Endothelial cell (in vitro differentiated cells): ENCODE results near the gene SIMC1. TPM values are rescaled to one million over a fixed set of nuclear protein-coding genes. Genes with fewer than 3 reads are reported as not detected.
A peak's percentile ranks its signal among the peaks of the same experiment; 100 is the strongest.
"Not testable (repeated sequence)": the region's sequence is repeated elsewhere in the genome, so short reads cannot be mapped to it uniquely, and the experiment has no call there.

ENCODE experiments used
- DNase-seq: peaks from one replicate; pipeline ENCODE4 v3.0.0; 2021; ENCODE audit warnings: low spot score
- H3K27ac Mint-ChIP-seq: one replicate; pipeline ENCODE4 v1.8.0; 2021; ENCODE audit warnings: mixed read lengths, inconsistent platforms; ENCODE audit not compliant: unreplicated experiment
- H3K27me3 Mint-ChIP-seq: one replicate; pipeline ENCODE4 v1.8.0; 2021; ENCODE audit warnings: mild to moderate bottlenecking, moderate library complexity, mixed read lengths, inconsistent platforms; ENCODE audit not compliant: unreplicated experiment
- H3K36me3 Mint-ChIP-seq: one replicate; pipeline ENCODE4 v1.8.0; 2021; ENCODE audit warnings: mild to moderate bottlenecking, low read depth, mixed read lengths, inconsistent platforms; ENCODE audit not compliant: unreplicated experiment
- H3K4me1 Mint-ChIP-seq: one replicate; pipeline ENCODE4 v1.8.0; 2021; ENCODE audit warnings: mild to moderate bottlenecking, mixed read lengths, inconsistent platforms; ENCODE audit not compliant: unreplicated experiment
- H3K4me3 Mint-ChIP-seq: one replicate; pipeline ENCODE4 v1.8.0; 2021; ENCODE audit warnings: mild to moderate bottlenecking, mixed read lengths, inconsistent platforms; ENCODE audit not compliant: unreplicated experiment
- H3K9me3 Mint-ChIP-seq: one replicate; pipeline ENCODE4 v1.8.0; 2021; ENCODE audit warnings: mixed read lengths, inconsistent platforms; ENCODE audit not compliant: unreplicated experiment
- total RNA-seq: library from RNA; stranded (reverse); fragmentation: NEBNext Ultra II Directional; extraction: Animal tissue kit (Norgen Biotek cat#: 25700); gene quantifications from one replicate; pipeline ENCODE4 v1.2.1, GENCODE V29; 2021; ENCODE audit not compliant: unreplicated experiment
- TF ChIP-seq, protein P1 (sequence below): fragments of 200-600 bp; sonication (generic); IDR thresholded peaks from one replicate; pipeline ENCODE4 v1.5.0; 2021; ENCODE audit warnings: antibody characterized with exemption; ENCODE audit not compliant: unreplicated experiment

The SIMC1 gene
- total RNA-seq, 1 donor from 2014 or later: 17.5 TPM

DNA sequence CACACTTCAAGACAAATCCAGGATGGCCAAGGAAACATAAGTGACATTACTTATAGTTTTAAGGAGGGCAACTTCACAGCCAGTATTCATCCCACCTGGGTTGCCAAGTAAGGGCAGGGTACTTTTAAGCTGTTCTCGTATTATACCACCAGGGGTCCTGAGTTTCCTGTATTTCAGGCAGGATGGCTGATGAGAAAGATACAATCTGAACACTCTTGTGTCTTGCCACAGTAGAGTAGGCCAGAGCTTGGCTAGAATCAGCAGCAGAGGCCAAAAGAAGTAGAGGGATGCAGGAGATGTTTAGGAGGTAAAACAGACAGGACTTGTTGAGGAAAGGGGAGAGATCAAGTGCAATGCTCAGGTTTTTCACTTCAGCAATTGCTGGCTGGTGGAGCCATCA, 3.1 kb upstream of the SIMC1 start:
- H3K27me3 Mint-ChIP-seq, H3K4me1 Mint-ChIP-seq, H3K4me3 Mint-ChIP-seq, H3K36me3 Mint-ChIP-seq, H3K9me3 Mint-ChIP-seq, H3K27ac Mint-ChIP-seq: not testable (repeated sequence)
- DNase-seq: peak; percentile 15
- TF ChIP-seq, protein P1, sequence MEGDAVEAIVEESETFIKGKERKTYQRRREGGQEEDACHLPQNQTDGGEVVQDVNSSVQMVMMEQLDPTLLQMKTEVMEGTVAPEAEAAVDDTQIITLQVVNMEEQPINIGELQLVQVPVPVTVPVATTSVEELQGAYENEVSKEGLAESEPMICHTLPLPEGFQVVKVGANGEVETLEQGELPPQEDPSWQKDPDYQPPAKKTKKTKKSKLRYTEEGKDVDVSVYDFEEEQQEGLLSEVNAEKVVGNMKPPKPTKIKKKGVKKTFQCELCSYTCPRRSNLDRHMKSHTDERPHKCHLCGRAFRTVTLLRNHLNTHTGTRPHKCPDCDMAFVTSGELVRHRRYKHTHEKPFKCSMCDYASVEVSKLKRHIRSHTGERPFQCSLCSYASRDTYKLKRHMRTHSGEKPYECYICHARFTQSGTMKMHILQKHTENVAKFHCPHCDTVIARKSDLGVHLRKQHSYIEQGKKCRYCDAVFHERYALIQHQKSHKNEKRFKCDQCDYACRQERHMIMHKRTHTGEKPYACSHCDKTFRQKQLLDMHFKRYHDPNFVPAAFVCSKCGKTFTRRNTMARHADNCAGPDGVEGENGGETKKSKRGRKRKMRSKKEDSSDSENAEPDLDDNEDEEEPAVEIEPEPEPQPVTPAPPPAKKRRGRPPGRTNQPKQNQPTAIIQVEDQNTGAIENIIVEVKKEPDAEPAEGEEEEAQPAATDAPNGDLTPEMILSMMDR: peak; percentile 48

DNA sequence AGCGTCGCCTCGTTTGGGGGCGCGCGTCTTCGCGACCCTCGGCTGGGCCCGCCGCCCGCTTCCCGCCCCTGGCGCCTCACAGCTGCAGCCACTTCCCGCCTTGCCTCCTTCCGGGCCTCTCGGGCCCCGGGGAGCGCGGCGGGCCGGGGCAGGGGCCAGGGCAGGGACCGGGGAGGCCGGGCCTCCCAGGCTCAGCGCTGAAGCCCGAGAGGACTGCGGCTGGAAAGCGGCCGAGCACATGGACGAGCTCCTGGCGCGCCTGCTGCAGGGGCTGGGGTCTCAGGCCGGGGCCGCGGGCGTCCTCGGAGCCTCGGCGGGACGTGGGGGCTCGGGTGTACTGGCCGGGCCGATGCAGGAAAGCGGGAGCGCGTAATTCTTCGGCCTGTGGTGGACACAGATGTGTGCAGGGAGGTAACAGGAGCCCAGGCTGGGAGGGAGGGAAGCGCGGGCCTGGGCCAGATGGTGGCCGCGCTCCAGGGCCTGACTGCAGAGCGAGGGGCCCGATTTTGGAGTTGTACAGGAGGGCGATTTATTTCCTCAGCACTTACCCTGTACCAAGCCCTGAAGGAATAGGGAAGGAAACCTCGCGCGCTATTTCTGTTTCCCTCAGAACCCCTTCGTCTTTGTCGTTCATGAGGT, 540 bp downstream of the SIMC1 start:
- not testable (repeated sequence) for H3K4me1 Mint-ChIP-seq, H3K4me3 Mint-ChIP-seq, H3K27ac Mint-ChIP-seq, DNase-seq, H3K27me3 Mint-ChIP-seq, H3K36me3 Mint-ChIP-seq, H3K9me3 Mint-ChIP-seq

DNA sequence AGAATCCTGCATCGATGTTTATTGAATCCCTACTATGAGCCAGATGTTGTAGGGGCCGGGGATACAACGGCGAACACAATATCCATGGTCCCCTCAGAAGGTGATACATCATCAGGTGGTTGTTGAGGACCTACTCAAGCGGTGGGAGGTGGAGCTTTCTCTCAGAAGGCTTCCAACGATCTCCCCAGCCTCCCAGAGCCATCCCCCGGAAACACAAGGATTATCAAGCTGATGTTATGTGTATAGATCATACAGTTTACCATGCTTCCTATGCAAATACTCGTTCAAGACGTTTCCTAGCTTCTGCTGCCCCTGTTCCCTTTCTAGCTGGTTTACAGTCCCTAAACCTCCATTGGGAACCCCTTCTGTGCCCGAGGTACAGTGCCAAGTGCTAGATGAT, 1.1 kb downstream of the SIMC1 start:
- H3K36me3 Mint-ChIP-seq, DNase-seq, H3K4me3 Mint-ChIP-seq, H3K9me3 Mint-ChIP-seq, H3K27me3 Mint-ChIP-seq, H3K4me1 Mint-ChIP-seq, H3K27ac Mint-ChIP-seq: not testable (repeated sequence)

DNA sequence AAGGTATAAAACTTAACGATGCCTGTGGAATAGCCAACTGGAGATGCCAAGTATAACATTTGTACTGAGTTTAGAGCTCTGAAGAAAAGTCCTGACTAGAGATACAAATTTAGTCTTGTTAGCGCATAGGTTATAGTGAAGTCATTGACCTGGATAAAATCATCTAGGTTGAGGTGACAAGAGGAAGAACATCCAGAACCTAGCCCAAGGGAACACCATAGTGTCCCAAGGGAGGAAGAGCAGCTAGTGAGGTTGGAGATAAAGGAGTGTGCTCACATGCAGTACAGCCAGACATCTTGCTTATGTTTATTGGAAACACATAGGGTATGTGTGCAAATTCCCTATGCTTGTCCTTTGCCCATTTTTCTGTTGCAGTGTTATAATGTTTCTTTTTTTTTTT, 6.1 kb downstream of the SIMC1 start:
- not testable (repeated sequence) for H3K27ac Mint-ChIP-seq, H3K4me3 Mint-ChIP-seq, H3K36me3 Mint-ChIP-seq, H3K27me3 Mint-ChIP-seq, DNase-seq, H3K9me3 Mint-ChIP-seq, H3K4me1 Mint-ChIP-seq

- not testable (repeated sequence) for DNase-seq, H3K4me3 Mint-ChIP-seq, H3K9me3 Mint-ChIP-seq, H3K27me3 Mint-ChIP-seq, H3K27ac Mint-ChIP-seq, H3K36me3 Mint-ChIP-seq, H3K4me1 Mint-ChIP-seq
These were observed 6.8 kb downstream of the SIMC1 start for GRCh38 chr5:176245074-176245473.

GRCh38 chr5:176245489-176245888, 7.3 kb downstream of the SIMC1 start:
- not testable (repeated sequence) for H3K4me1 Mint-ChIP-seq, H3K9me3 Mint-ChIP-seq, H3K27ac Mint-ChIP-seq, H3K36me3 Mint-ChIP-seq, H3K4me3 Mint-ChIP-seq, DNase-seq, H3K27me3 Mint-ChIP-seq

DNA sequence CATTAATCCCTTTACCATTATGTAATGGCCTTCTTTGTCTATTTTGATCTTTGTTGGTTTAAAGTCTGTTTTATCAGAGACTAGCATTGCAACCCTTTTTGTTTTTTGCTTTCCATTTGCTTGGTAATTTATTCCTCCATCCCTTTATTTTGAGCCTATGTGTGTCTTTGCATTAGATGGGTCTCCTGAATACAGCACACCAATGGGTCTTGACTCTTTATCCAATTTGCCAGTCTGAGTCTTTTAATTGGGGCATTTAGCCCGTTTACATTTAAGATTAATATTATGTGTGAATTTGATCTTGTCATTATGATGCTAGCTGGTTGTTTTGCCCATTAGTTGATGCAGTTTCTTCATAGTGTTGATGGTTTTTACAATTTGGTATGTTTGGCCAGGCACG, 12.5 kb downstream of the SIMC1 start:
- not testable (repeated sequence) for H3K4me3 Mint-ChIP-seq

GRCh38 chr5:176252171-176252570, 13.9 kb downstream of the SIMC1 start:
- not testable (repeated sequence) for H3K4me3 Mint-ChIP-seq, H3K27me3 Mint-ChIP-seq, H3K27ac Mint-ChIP-seq

More for the DNA sequence above, 12.5 kb downstream of the SIMC1 start:
- H3K27ac Mint-ChIP-seq, H3K27me3 Mint-ChIP-seq, DNase-seq, H3K9me3 Mint-ChIP-seq, H3K4me1 Mint-ChIP-seq, H3K36me3 Mint-ChIP-seq: not testable (repeated sequence)

DNA sequence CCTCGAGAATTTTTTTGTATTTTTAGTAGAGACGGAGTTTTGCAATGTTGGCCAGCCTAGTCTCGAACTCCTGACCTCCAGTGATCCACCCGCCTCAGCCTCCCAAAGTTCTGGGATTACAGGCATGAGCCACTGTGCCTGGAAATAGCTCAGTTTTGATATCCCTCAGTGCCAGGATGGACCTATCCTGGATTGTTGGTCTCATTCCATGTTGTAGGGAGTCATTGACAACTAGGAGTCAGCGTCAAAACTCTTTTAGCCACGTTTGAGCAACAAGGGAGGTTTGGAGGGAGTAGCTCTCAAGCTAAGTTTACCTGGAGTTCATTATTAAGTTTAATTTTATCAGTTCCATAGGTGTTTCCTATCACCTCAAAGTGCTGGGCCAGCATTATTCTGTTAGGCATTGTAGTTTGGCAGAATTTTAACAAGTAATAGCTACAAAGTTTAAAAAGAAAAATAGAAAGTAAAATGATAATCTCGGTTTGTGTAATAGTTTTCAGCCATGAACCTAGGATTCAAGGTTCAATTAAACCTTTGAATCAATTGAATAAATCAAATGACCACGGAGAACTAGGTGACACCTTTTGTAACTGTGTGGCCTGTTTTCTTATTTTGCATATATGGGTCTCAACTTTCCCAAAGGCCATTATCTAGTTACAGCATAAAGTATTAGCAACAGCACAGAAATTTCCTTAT, 15.3 kb downstream of the SIMC1 start:
- not testable (repeated sequence) for H3K4me3 Mint-ChIP-seq, H3K36me3 Mint-ChIP-seq, H3K9me3 Mint-ChIP-seq, H3K4me1 Mint-ChIP-seq, H3K27ac Mint-ChIP-seq, H3K27me3 Mint-ChIP-seq, DNase-seq

More at GRCh38 chr5:176252171-176252570, 13.9 kb downstream of the SIMC1 start:
- H3K9me3 Mint-ChIP-seq, H3K4me1 Mint-ChIP-seq, DNase-seq, H3K36me3 Mint-ChIP-seq: not testable (repeated sequence)

DNA sequence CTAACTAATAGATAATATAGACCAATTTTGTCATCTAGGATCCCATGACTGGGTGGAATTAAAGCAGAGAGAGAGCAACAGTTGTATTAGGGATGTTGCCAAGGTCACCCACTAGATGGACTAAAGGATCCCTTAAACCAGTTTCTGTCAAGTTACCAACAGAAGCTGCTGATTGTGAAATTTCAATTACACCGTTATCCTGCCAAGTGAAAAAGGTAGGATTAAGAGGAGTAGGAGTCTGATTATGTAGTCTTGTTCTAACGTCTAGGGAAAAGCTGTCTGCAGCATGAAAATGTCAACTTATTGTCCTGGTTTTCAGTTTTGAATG, 15.8 kb downstream of the SIMC1 start:
- not testable (repeated sequence) for H3K27me3 Mint-ChIP-seq, H3K4me1 Mint-ChIP-seq, H3K4me3 Mint-ChIP-seq, H3K27ac Mint-ChIP-seq, DNase-seq, H3K9me3 Mint-ChIP-seq, H3K36me3 Mint-ChIP-seq

GRCh38 chr5:176257871-176258505, 19.8 kb downstream of the SIMC1 start:
- H3K4me3 Mint-ChIP-seq, H3K27ac Mint-ChIP-seq, H3K36me3 Mint-ChIP-seq, DNase-seq, H3K9me3 Mint-ChIP-seq, H3K27me3 Mint-ChIP-seq, H3K4me1 Mint-ChIP-seq: not testable (repeated sequence)
